Keratinocyte (primary cell): ENCODE results near the gene MMP24OS.

Experiments
- CTCF ChIP-seq, 3 experiments: IDR thresholded peaks in 1 of 3; conservative IDR thresholded peaks in 1 of 3; optimal IDR thresholded peaks in 1 of 3; 2 replicates in 2 of 3; 3 replicates in 1 of 3; pipeline versions ENCODE3 to v1.5.1; 2011; ENCODE audit warnings: low read length in 3 of 3, mild to moderate bottlenecking in 3 of 3, moderate library complexity in 2 of 3, control low read depth in 1 of 3, inconsistent platforms in 1 of 3; ENCODE audit not compliant: insufficient read depth in 2 of 3; ENCODE audit errors: extremely low read depth in 1 of 3
- EZH2 ChIP-seq: IDR thresholded peaks from one replicate; pipeline ENCODE4 v1.6.1; 2012; ENCODE audit warnings: inconsistent platforms, mild to moderate bottlenecking, low read length, moderate library complexity

- TF ChIP-seq CTCF (optimal IDR thresholded peaks at IDR 0.05 in 1 of 3, IDR thresholded peaks at IDR 0.05 in 1 of 3, conservative IDR thresholded peaks at IDR 0.05 in 1 of 3; ENCODE audit: extremely low read depth in 1 of 3, insufficient read depth in 2 of 3, low read length in 3 of 3) (no peak), EZH2 (no peak)
These were observed 25.4 kb upstream of the MMP24OS start for GRCh38 chr20:35303382-35303734.
